SU-DHL-6 (cell line): ENCODE results near the gene VKORC1L1.
"Not testable (repeated sequence)": the region's sequence is repeated elsewhere in the genome, so short reads cannot be mapped to it uniquely, and the experiment has no call there.

Experiments used
- H2AFZ ChIP-seq: fragments of 200-600 bp; sonication (generic); 2 replicates; pipeline ENCODE4 v1.6.1; 2014; ENCODE audit warnings: low read depth, mild to moderate bottlenecking, moderate library complexity, mixed read lengths, antibody characterized with exemption, low read length; ENCODE audit not compliant: severe bottlenecking
- H3F3A ChIP-seq: fragments of 200-600 bp; shearing (Covaris generic); 2 replicates; pipeline ENCODE4 v1.6.0; 2016; ENCODE audit warnings: antibody characterized with exemption, mild to moderate bottlenecking; ENCODE audit not compliant: insufficient read depth
- H3K27ac ChIP-seq: fragments of 200-600 bp; sonication (generic); 2 replicates; pipeline ENCODE4 v1.5.1; 2016; ENCODE audit warnings: low read depth, mild to moderate bottlenecking, low read length, moderate library complexity, mixed read lengths
- H3K27me3 ChIP-seq: fragments of 200-600 bp; sonication (generic), shearing (Covaris generic); 2 replicates; pipeline ENCODE4 v1.6.0; 2014; ENCODE audit warnings: mild to moderate bottlenecking, low read length
- H3K36me3 ChIP-seq: fragments of 200-600 bp; sonication (generic); 2 replicates; pipeline ENCODE4 v1.6.1; 2014; ENCODE audit warnings: mild to moderate bottlenecking, low read length, mixed read lengths
- H3K4me2 ChIP-seq: fragments of 300-600, 200-600 bp; shearing (Covaris generic), sonication (generic); 2 replicates; pipeline ENCODE4 v1.6.0; 2014; ENCODE audit warnings: low read length, low read depth, mild to moderate bottlenecking; ENCODE audit not compliant: poor library complexity, severe bottlenecking
- H3K4me3 ChIP-seq: fragments of 200-600 bp; sonication (generic); 2 replicates; pipeline ENCODE4 v1.5.1; 2014; ENCODE audit warnings: antibody characterized with exemption, low read length, mild to moderate bottlenecking, mixed read lengths; ENCODE audit not compliant: insufficient read depth, poor library complexity, severe bottlenecking
- H3K79me2 ChIP-seq: fragments of 200-600 bp; sonication (generic); 2 replicates; pipeline ENCODE4 v1.6.1; 2014; ENCODE audit warnings: mild to moderate bottlenecking, low read length, moderate library complexity; ENCODE audit not compliant: insufficient read depth
- H3K9ac ChIP-seq: fragments of 200-600 bp; sonication (generic); 2 replicates; pipeline ENCODE4 v1.7.0; 2014; ENCODE audit warnings: mild to moderate bottlenecking, low read length
- H3K9me2 ChIP-seq: fragments of 200-600 bp; sonication (generic); replicated peaks from 2 replicates; pipeline ENCODE4 v1.6.1; 2014; ENCODE audit warnings: low read length; ENCODE audit not compliant: insufficient read depth
- H3K9me3 ChIP-seq: fragments of 200-600 bp; sonication (generic); 2 replicates; pipeline ENCODE4 v1.6.1; 2014; ENCODE audit warnings: low read length, mixed read lengths; ENCODE audit not compliant: insufficient read depth
- H4K20me1 ChIP-seq: fragments of 200-600 bp; sonication (generic); 2 replicates; pipeline ENCODE4 v1.6.1; 2014; ENCODE audit warnings: low read depth, mild to moderate bottlenecking, antibody characterized with exemption, low read length, moderate library complexity, mixed read lengths
- EZH2phosphoT487 ChIP-seq: fragments of 200-600 bp; sonication (generic), shearing (Covaris generic); conservative IDR thresholded peaks from 2 replicates; pipeline ENCODE4 v1.6.1; 2018; ENCODE audit warnings: mild to moderate bottlenecking, antibody characterized with exemption, low read length, moderate library complexity, mixed read lengths
- TF ChIP-seq, protein P1 (sequence below): fragments of 200-600 bp; sonication (generic); IDR thresholded peaks from one replicate; pipeline ENCODE4 v1.5.1; 2017; ENCODE audit warnings: antibody characterized with exemption, mild to moderate bottlenecking, low read length, moderate library complexity; ENCODE audit not compliant: insufficient read depth, poor library complexity, severe bottlenecking

Gene VKORC1L1

DNA sequence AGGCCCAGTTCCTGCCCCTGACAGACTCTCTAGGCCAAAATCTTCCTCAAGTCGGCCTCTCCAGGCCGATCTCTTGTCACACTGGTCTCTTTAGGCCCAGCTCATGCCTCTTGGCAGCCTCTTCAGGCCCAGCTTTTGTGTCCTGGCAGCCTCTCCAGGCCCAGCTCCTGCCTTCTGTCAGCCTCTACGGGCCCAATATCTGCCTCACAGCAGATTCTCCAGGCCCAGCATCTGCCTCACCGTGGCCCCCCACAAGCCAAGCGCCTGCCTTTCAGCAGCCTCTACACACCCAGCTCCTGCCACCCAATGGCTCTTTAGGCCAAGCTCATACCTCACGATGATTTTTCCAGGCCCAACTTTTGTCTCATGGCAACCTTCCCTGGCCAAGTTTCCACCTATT, 33.0 kb upstream of the VKORC1L1 start:
- H3K27me3 ChIP-seq = no peaks in the 10 kb centered on the region
- no peak overlapping the region for H3K4me2 ChIP-seq
- H3K9me3 ChIP-seq = no peaks in the 10 kb centered on the region
- H2AFZ ChIP-seq = no peak overlapping the region
- H3F3A ChIP-seq = no peaks in the 10 kb centered on the region
- H3K9ac ChIP-seq = no peak overlapping the region
- no peaks in the 10 kb centered on the region for H3K36me3 ChIP-seq
- no peak for TF ChIP-seq EZH2phosphoT487
- TF ChIP-seq, protein P1, sequence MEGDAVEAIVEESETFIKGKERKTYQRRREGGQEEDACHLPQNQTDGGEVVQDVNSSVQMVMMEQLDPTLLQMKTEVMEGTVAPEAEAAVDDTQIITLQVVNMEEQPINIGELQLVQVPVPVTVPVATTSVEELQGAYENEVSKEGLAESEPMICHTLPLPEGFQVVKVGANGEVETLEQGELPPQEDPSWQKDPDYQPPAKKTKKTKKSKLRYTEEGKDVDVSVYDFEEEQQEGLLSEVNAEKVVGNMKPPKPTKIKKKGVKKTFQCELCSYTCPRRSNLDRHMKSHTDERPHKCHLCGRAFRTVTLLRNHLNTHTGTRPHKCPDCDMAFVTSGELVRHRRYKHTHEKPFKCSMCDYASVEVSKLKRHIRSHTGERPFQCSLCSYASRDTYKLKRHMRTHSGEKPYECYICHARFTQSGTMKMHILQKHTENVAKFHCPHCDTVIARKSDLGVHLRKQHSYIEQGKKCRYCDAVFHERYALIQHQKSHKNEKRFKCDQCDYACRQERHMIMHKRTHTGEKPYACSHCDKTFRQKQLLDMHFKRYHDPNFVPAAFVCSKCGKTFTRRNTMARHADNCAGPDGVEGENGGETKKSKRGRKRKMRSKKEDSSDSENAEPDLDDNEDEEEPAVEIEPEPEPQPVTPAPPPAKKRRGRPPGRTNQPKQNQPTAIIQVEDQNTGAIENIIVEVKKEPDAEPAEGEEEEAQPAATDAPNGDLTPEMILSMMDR = no peak
- no peaks in the 10 kb centered on the region for H4K20me1 ChIP-seq
- H3K27ac ChIP-seq = no peak overlapping the region
- no peaks in the 10 kb centered on the region for H3K9me2 ChIP-seq
- H3K4me3 ChIP-seq = no peak overlapping the region
- H3K79me2 ChIP-seq = no peaks in the 10 kb centered on the region

- H3K36me3 ChIP-seq = no peaks in the 10 kb centered on the region
- no peaks in the 10 kb centered on the region for H3K27me3 ChIP-seq
- H4K20me1 ChIP-seq = no peaks in the 10 kb centered on the region
- TF ChIP-seq, protein P1 = no peak
- TF ChIP-seq EZH2phosphoT487 = no peak
- H3K79me2 ChIP-seq = no peaks in the 10 kb centered on the region
- no peak overlapping the region for H3K4me3 ChIP-seq
- H3F3A ChIP-seq = no peaks in the 10 kb centered on the region
- H3K9me2 ChIP-seq = no peaks in the 10 kb centered on the region
- no peak overlapping the region for H3K9ac ChIP-seq
- H2AFZ ChIP-seq = no peak overlapping the region
- no peak overlapping the region for H3K27ac ChIP-seq
- no peaks in the 10 kb centered on the region for H3K9me3 ChIP-seq
- no peak overlapping the region for H3K4me2 ChIP-seq
These were observed 32.4 kb upstream of the VKORC1L1 start for GRCh38 chr7:65840446-65840845.

DNA sequence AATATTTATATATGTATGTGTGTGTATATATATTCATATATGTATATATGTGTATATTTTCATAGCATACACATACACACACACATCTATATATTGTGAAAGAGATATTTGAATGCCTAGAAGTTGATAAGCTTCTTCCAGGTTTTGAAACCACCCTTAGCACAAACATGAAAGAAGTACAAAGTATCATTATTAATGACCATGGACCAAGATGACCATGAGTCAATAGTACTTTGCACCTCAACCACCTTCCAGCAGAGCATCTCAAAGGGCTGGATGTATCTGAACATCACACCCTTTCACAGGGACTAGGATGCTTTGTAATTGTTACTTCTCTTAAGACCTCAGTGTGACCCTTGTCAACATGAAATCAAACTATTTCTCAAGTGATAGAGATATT, 29.3 kb upstream of the VKORC1L1 start:
- not testable (repeated sequence) for H3K4me3 ChIP-seq, H3K9ac ChIP-seq, H3K27ac ChIP-seq, H4K20me1 ChIP-seq, H3K9me3 ChIP-seq, H3K79me2 ChIP-seq, H3K4me2 ChIP-seq, H3K36me3 ChIP-seq, H2AFZ ChIP-seq, H3K9me2 ChIP-seq, H3K27me3 ChIP-seq, H3F3A ChIP-seq

GRCh38 chr7:65846008-65846570, 26.8 kb upstream of the VKORC1L1 start:
- Histone ChIP-seq H3K36me3 (no peaks in the 10 kb centered on the region), H2AFZ (no peak overlapping the region), H4K20me1 (no peaks in the 10 kb centered on the region), H3K79me2 (no peaks in the 10 kb centered on the region), H3K9me2 (no peaks in the 10 kb centered on the region), H3F3A (no peaks in the 10 kb centered on the region), H3K9ac (no peak overlapping the region), H3K4me2 (no peak overlapping the region), H3K27me3 (no peaks in the 10 kb centered on the region), H3K9me3 (no peaks in the 10 kb centered on the region), H3K4me3 (no peak overlapping the region), H3K27ac (no peak overlapping the region)
- no peak for TF ChIP-seq EZH2phosphoT487
- TF ChIP-seq, protein P1 = no peak

DNA sequence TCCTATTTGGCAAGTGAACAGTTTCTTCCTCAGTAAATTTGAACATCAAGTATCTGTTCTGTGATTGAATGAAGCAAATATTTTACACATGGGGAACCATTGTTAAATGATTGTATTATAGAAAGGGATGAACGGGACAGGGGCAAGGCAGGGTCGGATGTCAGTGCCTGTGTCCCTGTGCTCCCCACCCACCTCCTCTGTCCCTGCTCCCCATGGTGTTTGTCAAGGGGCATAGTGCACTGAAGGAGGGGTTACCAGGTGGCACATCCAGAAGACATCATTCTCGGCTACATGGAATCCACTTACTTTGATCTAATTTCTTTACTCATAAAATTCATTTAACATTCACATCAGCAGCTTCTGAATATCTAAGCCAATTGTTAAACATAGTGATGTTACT, 19.4 kb upstream of the VKORC1L1 start:
- not testable (repeated sequence) for H3K9me2 ChIP-seq, H3K27ac ChIP-seq, H3K9me3 ChIP-seq, H3F3A ChIP-seq, H3K79me2 ChIP-seq, H4K20me1 ChIP-seq, H2AFZ ChIP-seq, H3K4me3 ChIP-seq, H3K9ac ChIP-seq, H3K27me3 ChIP-seq, H3K36me3 ChIP-seq, H3K4me2 ChIP-seq

DNA sequence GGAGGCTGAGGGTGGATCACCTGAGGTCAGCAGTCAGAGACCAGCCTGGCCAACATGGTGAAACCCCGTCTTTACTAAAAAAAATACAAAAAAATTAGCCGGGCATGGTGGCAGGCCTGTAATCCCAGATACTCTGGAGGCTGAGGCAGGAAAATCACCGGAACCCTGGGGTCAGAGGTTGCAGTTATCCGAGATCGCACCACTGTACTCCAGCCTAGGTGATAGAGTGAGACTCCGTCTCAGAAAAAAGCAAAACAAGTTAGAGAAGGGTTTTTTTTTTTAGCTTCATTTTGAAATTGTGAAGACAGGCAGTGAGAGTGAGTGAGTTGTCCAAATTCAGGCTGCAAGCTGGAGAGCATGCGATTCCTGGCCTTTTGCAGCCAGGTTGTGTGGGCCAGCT, 19.0 kb upstream of the VKORC1L1 start:
- not testable (repeated sequence) for H3K4me3 ChIP-seq, H3K27ac ChIP-seq, H2AFZ ChIP-seq, H3K79me2 ChIP-seq, H3K27me3 ChIP-seq, H3K9me2 ChIP-seq, H4K20me1 ChIP-seq, H3K36me3 ChIP-seq, H3K9ac ChIP-seq, H3K4me2 ChIP-seq, H3K9me3 ChIP-seq, H3F3A ChIP-seq
